Fibroblast of lung (primary cell): Measurements from ENCODE around the gene RNLS. TPM values are rescaled to one million over a fixed set of nuclear protein-coding genes. Genes with fewer than 3 reads are reported as not detected.

Experiments used
- DNase-seq, 2 donors: peaks; one replicate each; pipeline versions ENCODE4 v3.0.0 to v3.0.0-alpha.2; 2010; ENCODE audit warnings: low read depth in 2 of 2
- H2AFZ ChIP-seq: 2 replicates; pipeline ENCODE4 v1.5.1; 2012; ENCODE audit warnings: low read length, control low read depth, inconsistent platforms
- H3K27ac ChIP-seq: 2 replicates; pipeline ENCODE4 v1.5.1; 2011; ENCODE audit warnings: low read length, control low read depth; ENCODE audit not compliant: insufficient read depth
- H3K27me3 ChIP-seq: 2 replicates; pipeline ENCODE4 v1.5.1; 2011; ENCODE audit warnings: mild to moderate bottlenecking, low read length; ENCODE audit not compliant: control insufficient read depth, insufficient read depth
- H3K36me3 ChIP-seq: 2 replicates; pipeline ENCODE4 v1.5.1; 2011; ENCODE audit warnings: low read length; ENCODE audit not compliant: control insufficient read depth, insufficient read depth
- H3K4me1 ChIP-seq: 2 replicates; pipeline ENCODE4 v1.5.1; 2011; ENCODE audit warnings: low read length; ENCODE audit not compliant: control insufficient read depth, insufficient read depth; ENCODE audit errors: extremely low read depth
- H3K4me2 ChIP-seq: 2 replicates; pipeline ENCODE4 v1.5.1; 2011; ENCODE audit warnings: low read length, control low read depth; ENCODE audit not compliant: insufficient read depth; ENCODE audit errors: extremely low read depth
- H3K4me3 ChIP-seq, 4 experiments: fragments of 200-600 bp in 1 of 4; sonication (generic) in 1 of 4; replicated peaks in 1 of 4; 2 replicates each; pipeline ENCODE4 v1.5.1; 2011 to 2016; ENCODE audit warnings: low read length in 4 of 4, low read depth in 3 of 4, mild to moderate bottlenecking in 3 of 4, control low read depth in 2 of 4, inconsistent platforms in 1 of 4, mixed read lengths in 1 of 4; ENCODE audit not compliant: insufficient read depth in 1 of 4; ENCODE audit errors: control extremely low read depth in 1 of 4
- H3K79me2 ChIP-seq: 2 replicates; pipeline ENCODE4 v1.5.1; 2012; ENCODE audit warnings: mild to moderate bottlenecking, low read length, inconsistent platforms; ENCODE audit not compliant: control insufficient read depth, insufficient read depth
- H3K9ac ChIP-seq: 2 replicates; pipeline ENCODE4 v1.5.1; 2011; ENCODE audit warnings: mild to moderate bottlenecking, low read length, control low read depth; ENCODE audit not compliant: insufficient read depth
- H3K9me3 ChIP-seq: 2 replicates; pipeline ENCODE4 v1.5.1; 2012; ENCODE audit warnings: low read depth, low read length; ENCODE audit not compliant: control insufficient read depth, insufficient read depth
- H4K20me1 ChIP-seq: 2 replicates; pipeline ENCODE4 v1.5.1; 2011; ENCODE audit warnings: low read length; ENCODE audit not compliant: control insufficient read depth, insufficient read depth; ENCODE audit errors: extremely low read depth
- EZH2 ChIP-seq: IDR thresholded peaks from 2 replicates; pipeline ENCODE4 v1.5.1; 2012; ENCODE audit warnings: low read length, control low read depth, mild to moderate bottlenecking; ENCODE audit errors: missing control alignments
- polyA plus RNA-seq, 2 donors: library from polyadenylated mRNA; depleted of rRNA in 1 of 2; stranded (reverse) in 1 of 2; unstranded in 1 of 2; fragments of >200 nt; gene quantifications; 2 replicates each; pipeline ENCODE4 v1.2.1, GENCODE V29; 2011 to 2012; ENCODE audit warnings: missing spikeins in 1 of 2
- total RNA-seq: library from RNA; depleted of rRNA; stranded (reverse); fragments of >200 nt; gene quantifications from 2 replicates; pipeline ENCODE4 v1.2.1, GENCODE V29; 2014
- TF ChIP-seq, protein P1 (sequence below), 2 donors: IDR thresholded peaks in 1 of 2; conservative IDR thresholded peaks in 1 of 2; 1 replicate in 1 of 2; 2 replicates in 1 of 2; pipeline ENCODE4 v1.5.1; 2011 to 2012; ENCODE audit warnings: low read length in 2 of 2, control low read depth in 1 of 2, inconsistent platforms in 1 of 2, low read depth in 1 of 2, mild to moderate bottlenecking in 1 of 2

The RNLS gene
- total and polyA plus RNA-seq, 2 donors (not counting 1 experiment from before 2014, with no cell fraction given): 16.5 to 18.4 TPM

DNA sequence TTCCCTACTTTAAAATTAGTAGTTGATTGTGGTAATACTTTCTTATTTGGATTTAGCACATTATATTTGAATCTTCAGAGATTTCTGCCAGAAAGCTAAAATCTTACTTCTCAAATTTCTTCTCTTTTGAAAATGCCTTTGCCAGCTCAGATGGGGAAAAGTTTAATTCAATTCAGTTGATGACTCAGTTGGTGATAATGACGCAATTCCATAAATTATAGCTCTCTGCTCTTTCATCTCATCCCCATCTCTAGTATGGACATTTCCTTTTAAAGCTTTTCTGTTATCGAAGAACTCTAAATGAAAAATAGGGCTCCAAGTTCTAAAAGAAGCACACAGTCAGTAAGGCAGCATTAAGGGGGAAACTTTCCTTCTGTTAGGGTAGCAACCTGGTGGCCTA is 25.5 kb downstream of the RNLS start:
- Histone ChIP-seq H3K4me1 (peaks cover 2% of the 10 kb centered on the region), H3K9me3 (no peaks in the 10 kb centered on the region), H3K9ac (no peak overlapping the region), H3K4me2 (peak overlapping the region; percentile 70), H3K36me3 (no peaks in the 10 kb centered on the region), H3K79me2 (no peaks in the 10 kb centered on the region), H3K4me3 (no peak overlapping the region), H4K20me1 (no peaks in the 10 kb centered on the region), H3K27ac (no peak overlapping the region), H2AFZ (no peak overlapping the region), H3K27me3 (no peaks in the 10 kb centered on the region)
- TF ChIP-seq, protein P1, sequence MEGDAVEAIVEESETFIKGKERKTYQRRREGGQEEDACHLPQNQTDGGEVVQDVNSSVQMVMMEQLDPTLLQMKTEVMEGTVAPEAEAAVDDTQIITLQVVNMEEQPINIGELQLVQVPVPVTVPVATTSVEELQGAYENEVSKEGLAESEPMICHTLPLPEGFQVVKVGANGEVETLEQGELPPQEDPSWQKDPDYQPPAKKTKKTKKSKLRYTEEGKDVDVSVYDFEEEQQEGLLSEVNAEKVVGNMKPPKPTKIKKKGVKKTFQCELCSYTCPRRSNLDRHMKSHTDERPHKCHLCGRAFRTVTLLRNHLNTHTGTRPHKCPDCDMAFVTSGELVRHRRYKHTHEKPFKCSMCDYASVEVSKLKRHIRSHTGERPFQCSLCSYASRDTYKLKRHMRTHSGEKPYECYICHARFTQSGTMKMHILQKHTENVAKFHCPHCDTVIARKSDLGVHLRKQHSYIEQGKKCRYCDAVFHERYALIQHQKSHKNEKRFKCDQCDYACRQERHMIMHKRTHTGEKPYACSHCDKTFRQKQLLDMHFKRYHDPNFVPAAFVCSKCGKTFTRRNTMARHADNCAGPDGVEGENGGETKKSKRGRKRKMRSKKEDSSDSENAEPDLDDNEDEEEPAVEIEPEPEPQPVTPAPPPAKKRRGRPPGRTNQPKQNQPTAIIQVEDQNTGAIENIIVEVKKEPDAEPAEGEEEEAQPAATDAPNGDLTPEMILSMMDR (conservative IDR thresholded peaks at IDR 0.05 in 1 of 2, IDR thresholded peaks at IDR 0.05 in 1 of 2; ENCODE audit: low read depth in 1 of 2, low read length in 2 of 2): no peak
- no peak for TF ChIP-seq EZH2
- peak; percentile 78 to 87 for DNase-seq

DNA sequence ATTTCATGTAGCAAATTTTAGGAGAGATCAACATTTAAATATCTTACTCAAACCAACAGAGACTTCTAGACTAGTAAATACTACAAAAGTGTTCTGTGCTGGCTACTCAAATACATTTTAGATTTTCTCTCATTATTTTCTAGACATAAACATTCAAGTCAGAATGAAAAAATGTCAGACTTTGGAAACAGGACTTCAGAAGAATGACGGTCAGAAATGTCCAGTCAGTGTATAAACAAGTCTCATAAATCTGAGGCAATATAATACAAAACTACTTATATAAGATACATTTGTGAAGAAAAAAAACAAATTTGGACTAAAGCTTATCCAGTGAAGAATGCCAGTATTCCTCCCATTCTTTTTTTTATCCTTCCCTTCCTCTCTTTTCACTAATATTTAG is 25.9 kb downstream of the RNLS start:
- Histone ChIP-seq H3K79me2 (no peaks in the 10 kb centered on the region), H3K9ac (no peak overlapping the region), H2AFZ (no peak overlapping the region), H3K27me3 (no peaks in the 10 kb centered on the region), H3K36me3 (no peaks in the 10 kb centered on the region), H3K9me3 (no peaks in the 10 kb centered on the region), H3K4me1 (peaks cover 2% of the 10 kb centered on the region), H3K4me3 (no peak overlapping the region), H3K27ac (no peak overlapping the region), H4K20me1 (no peaks in the 10 kb centered on the region), H3K4me2 (peak overlapping the region; percentile 70)
- TF ChIP-seq, protein P1 (conservative IDR thresholded peaks at IDR 0.05 in 1 of 2, IDR thresholded peaks at IDR 0.05 in 1 of 2; ENCODE audit: low read depth in 1 of 2, low read length in 2 of 2): no peak
- TF ChIP-seq EZH2: no peak
- DNase-seq: peak; percentile 36 to 46

- no peaks in the 10 kb centered on the region for H4K20me1 ChIP-seq
- H3K79me2 ChIP-seq: no peaks in the 10 kb centered on the region
- no peaks in the 10 kb centered on the region for H3K9me3 ChIP-seq
- DNase-seq: peak in 1 of 2 donors; percentile 22
- TF ChIP-seq EZH2: no peak
- TF ChIP-seq, protein P1 (conservative IDR thresholded peaks at IDR 0.05 in 1 of 2, IDR thresholded peaks at IDR 0.05 in 1 of 2; ENCODE audit: low read depth in 1 of 2, low read length in 2 of 2): no peak
- H3K36me3 ChIP-seq: no peaks in the 10 kb centered on the region
- H3K27ac ChIP-seq: no peak overlapping the region
- no peaks in the 10 kb centered on the region for H3K27me3 ChIP-seq
- H3K4me1 ChIP-seq: peaks cover 2% of the 10 kb centered on the region
- no peak overlapping the region for H3K9ac ChIP-seq
- no peak overlapping the region for H3K4me3 ChIP-seq
- no peak overlapping the region for H3K4me2 ChIP-seq
- H2AFZ ChIP-seq: no peak overlapping the region
These were observed 27.8 kb downstream of the RNLS start for GRCh38 chr10:88555190-88555908.
